K562 (cell line): Measurements from ENCODE around the gene AANAT. TPM values are rescaled to one million over a fixed set of nuclear protein-coding genes. Genes with fewer than 3 reads are reported as not detected.

ENCODE experiments used
- ATAC-seq: fragments of 200-7000 bp; cut with Tn5 transposase; 3 replicates; pipeline ENCODE4 v1.9.1; 2020; ENCODE audit warnings: moderate library complexity
- BruUV-seq: library from RNA; stranded (reverse); fragments of 400-500 nt; replicated peaks from 2 replicates; lab custom pipeline; 2021; lab: Mats Ljungman, UMichigan
- CTCF ChIA-PET: fragments of 300-600 bp; formaldehyde crosslinking; extraction: SDS; loops from one replicate; lab custom pipeline; 2021; ENCODE audit warnings: low intra/inter-chr PET ratio; lab: Yijun Ruan, JAX
- POLR2A ChIA-PET: fragments of 300-600, 350-650 bp; sonication (Branson Sonifier 250); formaldehyde crosslinking; extraction: SDS; loops from one replicate; lab custom pipeline; 2021; ENCODE audit warnings: antibody characterized with exemption, inconsistent platforms; lab: Yijun Ruan, JAX
- DNase-seq, 4 experiments: peaks; one replicate each; pipeline versions ENCODE4 v3.0.0 to v3.0.0-alpha.2; 2011 to 2018; ENCODE audit warnings: low spot score in 3 of 4, mixed read lengths in 3 of 4; ENCODE audit errors: extremely low read depth in 1 of 4
- FAIRE-seq: peaks from 2 replicates; lab custom pipeline; 2011; peaks lifted over from hg19 to GRCh38; lab: Jason Lieb, UNC
- H2AFZ ChIP-seq: 2 replicates; pipeline ENCODE4 v1.6.0; 2011; ENCODE audit warnings: low read depth, low read length, control low read depth, inconsistent platforms
- H3K27ac ChIP-seq: fragments of 200-600 bp; 3 replicates; pipeline ENCODE4 v1.8.0; 2011; ENCODE audit warnings: low read depth, mild to moderate bottlenecking, control low read depth, inconsistent platforms, low read length, moderate library complexity, mixed read lengths; ENCODE audit errors: extremely low read depth
- H3K27me3 ChIP-seq, 2 experiments: fragments of 300-600 bp in 1 of 2; 2 replicates in 1 of 2; 3 replicates in 1 of 2; pipeline versions ENCODE4 v1.6.0 to v1.8.0; 2011; ENCODE audit warnings: inconsistent platforms in 2 of 2, low read length in 2 of 2, mild to moderate bottlenecking in 1 of 2, mixed read lengths in 1 of 2, moderate library complexity in 1 of 2; ENCODE audit not compliant: control insufficient read depth in 2 of 2, insufficient read depth in 2 of 2
- H3K36me3 ChIP-seq: fragments of 300-600 bp; 3 replicates; pipeline ENCODE4 v1.8.0; 2011; ENCODE audit warnings: mild to moderate bottlenecking, low read length, inconsistent platforms; ENCODE audit not compliant: control insufficient read depth, insufficient read depth
- H3K4me1 ChIP-seq, 2 experiments: fragments of 200-600 bp in 1 of 2; replicated peaks in 1 of 2; 2 replicates in 1 of 2; 3 replicates in 1 of 2; pipeline versions ENCODE4 v1.5.1 to v1.8.0; 2011; ENCODE audit warnings: inconsistent platforms in 2 of 2, low read length in 2 of 2, mild to moderate bottlenecking in 1 of 2, mixed read lengths in 1 of 2, moderate library complexity in 1 of 2; ENCODE audit not compliant: control insufficient read depth in 2 of 2, insufficient read depth in 2 of 2
- H3K4me2 ChIP-seq: 2 replicates; pipeline ENCODE4 v1.6.1; 2011; ENCODE audit warnings: low read length, control low read depth, inconsistent platforms, mixed read lengths; ENCODE audit not compliant: insufficient read depth
- H3K4me3 ChIP-seq: fragments of 200-600 bp; sonication (generic), shearing (Covaris generic); 2 replicates; pipeline ENCODE4 v1.5.1; 2016; ENCODE audit warnings: control low read depth, inconsistent platforms
- H3K79me2 ChIP-seq: fragments of 200-600 bp; 3 replicates; pipeline ENCODE4 v1.8.0; 2011; ENCODE audit warnings: low read length, inconsistent platforms; ENCODE audit not compliant: control insufficient read depth, insufficient read depth
- H3K9ac ChIP-seq, 2 experiments: 2 replicates each; pipeline versions ENCODE4 v1.6.0 to v1.6.1; 2011; ENCODE audit warnings: low read depth in 2 of 2, low read length in 2 of 2, control low read depth in 1 of 2, inconsistent platforms in 1 of 2, mild to moderate bottlenecking in 1 of 2, mixed read lengths in 1 of 2; ENCODE audit not compliant: insufficient read depth in 1 of 2
- H3K9me1 ChIP-seq: one replicate; pipeline ENCODE4 v1.6.0; 2011; ENCODE audit warnings: inconsistent platforms, mild to moderate bottlenecking, low read length, moderate library complexity; ENCODE audit not compliant: control insufficient read depth, insufficient read depth
- H3K9me3 ChIP-seq: replicated peaks from 2 replicates; pipeline ENCODE4 v1.5.1; 2011; ENCODE audit warnings: low read depth, low read length, inconsistent platforms; ENCODE audit not compliant: control insufficient read depth, insufficient read depth
- H4K20me1 ChIP-seq: replicated peaks from 2 replicates; pipeline ENCODE4 v1.6.1; 2011; ENCODE audit warnings: low read length, inconsistent platforms, mixed read lengths; ENCODE audit not compliant: control insufficient read depth, insufficient read depth
- HNRNPUL1 ChIP-seq: fragments of 200-400 bp; formaldehyde crosslinking; IDR thresholded peaks from 2 replicates; pipeline ENCODE4 v1.6.1; 2017; ENCODE audit warnings: low read length
- ILK ChIP-seq: fragments of 450-650 bp; IDR thresholded peaks from 2 replicates; pipeline ENCODE4 v1.6.1; 2016; ENCODE audit warnings: missing genetic modification characterization, low read depth, mild to moderate bottlenecking, missing compliant biosample characterization, moderate library complexity, borderline replicate concordance
- LARP7 ChIP-seq: fragments of 450-650 bp; IDR thresholded peaks from 2 replicates; pipeline ENCODE4 v1.6.1; 2016
- LCOR ChIP-seq: sonication (generic); formaldehyde crosslinking; IDR thresholded peaks from 2 replicates; pipeline ENCODE4 v1.8.0; 2022; ENCODE audit warnings: mild to moderate bottlenecking, missing genetic modification reagents
- NELFE ChIP-seq: IDR thresholded peaks from 2 replicates; pipeline ENCODE4 v1.6.1; 2011; ENCODE audit warnings: mild to moderate bottlenecking; ENCODE audit not compliant: insufficient read depth, insufficient read length
- NR2C1 ChIP-seq, 2 experiments: fragments of 450-650 bp; IDR thresholded peaks; 2 replicates each; pipeline ENCODE4 v1.6.1; 2017; ENCODE audit warnings: mild to moderate bottlenecking in 2 of 2, antibody characterized with exemption in 1 of 2, inconsistent platforms in 1 of 2, missing compliant biosample characterization in 1 of 2, missing genetic modification characterization in 1 of 2
- RBBP5 ChIP-seq: fragments of 200-600 bp; sonication (generic); IDR thresholded peaks from 2 replicates; pipeline ENCODE4 v1.6.1; 2012; ENCODE audit warnings: borderline replicate concordance, mild to moderate bottlenecking, low read length, control low read depth, inconsistent platforms; ENCODE audit not compliant: insufficient read depth, poor library complexity, severe bottlenecking
- RFX5 ChIP-seq: IDR thresholded peaks from 2 replicates; pipeline ENCODE4 v1.6.1; 2011; ENCODE audit warnings: low read depth, mild to moderate bottlenecking, improper control_type of control experiment, low read length
- SMARCA4 ChIP-seq: fragments of 450-650 bp; IDR thresholded peaks from 2 replicates; pipeline ENCODE4 v1.6.1; 2016
- STAT5A ChIP-seq: IDR thresholded peaks from 2 replicates; pipeline ENCODE4 v1.6.1; 2012; ENCODE audit warnings: low read length, inconsistent platforms, borderline replicate concordance
- TAF1 ChIP-seq: IDR thresholded peaks from 2 replicates; pipeline ENCODE4 v1.6.1; 2011; ENCODE audit warnings: mild to moderate bottlenecking, low read length, moderate library complexity; ENCODE audit not compliant: insufficient read depth, control insufficient read depth, severe bottlenecking; ENCODE audit errors: extremely low read depth
- XRCC3 ChIP-seq: fragments of 450-650 bp; IDR thresholded peaks from 2 replicates; pipeline ENCODE4 v1.6.1; 2017; ENCODE audit warnings: mild to moderate bottlenecking, moderate library complexity
- ZBTB9 ChIP-seq: fragments of 450-650 bp; formaldehyde crosslinking; IDR thresholded peaks from 2 replicates; pipeline ENCODE4 v1.4.0; 2020; ENCODE audit warnings: mild to moderate bottlenecking, moderate library complexity
- ZFPM2 ChIP-seq: fragments of 250-450 bp; sonication (Bioruptor Pico); IDR thresholded peaks from 2 replicates; pipeline ENCODE4 v1.5.1; 2022; ENCODE audit warnings: mild to moderate bottlenecking
- ZNF124 ChIP-seq: sonication (generic); formaldehyde crosslinking; IDR thresholded peaks from 2 replicates; pipeline ENCODE4 v1.8.1; 2022; ENCODE audit warnings: missing genetic modification reagents
- ZNF644 ChIP-seq: fragments of 200-800 bp; sonication (Bioruptor generic); IDR thresholded peaks from 2 replicates; pipeline ENCODE4 v1.6.1; 2016; ENCODE audit warnings: low read depth, missing genetic modification characterization, missing compliant biosample characterization
- WGBS: fragments of 100-300 bp; shearing (Covaris generic); methylation state at CpG from one replicate; pipeline ENCODE4 v1.1.6; 2016; ENCODE audit warnings: low coverage, mixed read lengths; ENCODE audit not compliant: insufficient coverage; ENCODE audit errors: missing lambda C conversion rate; 5-methylcytosine and 5-hydroxymethylcytosine counted together
- in situ Hi-C: fragments of 300-500 bp; cut with MboI; formaldehyde crosslinking; loops from 4 replicates; pipeline ENCODE4 v1.15.0; 2018; ENCODE audit warnings: inconsistent platforms, mixed read lengths
- intact Hi-C: fragments of 100-400 bp; cut with micrococcal nuclease; formaldehyde crosslinking; loops from 2 replicates; pipeline ENCODE4 v1.14.2; 2022
- polyA plus RNA-seq, 8 experiments: library from polyadenylated mRNA; depleted of rRNA in 4 of 8; stranded (reverse) in 5 of 8; unstranded in 3 of 8; fragments of >200 nt; fragmentation: Nextera tagmentation in 2 of 8; fragmentation: Illumina TruSeq in 1 of 8; extraction: Ambion mirVana in 2 of 8; extraction: Trizol in 1 of 8; gene quantifications; 2 replicates each; pipeline versions ENCODE4 v1.2.1 to v1.2.3, GENCODE V29; 2011 to 2014; ENCODE audit warnings: inconsistent platforms in 1 of 8, missing spikeins in 1 of 8
- total RNA-seq, 7 experiments: library from RNA; depleted of rRNA in 6 of 7; stranded (reverse); fragments of >200 nt in 6 of 7; fragmentation: Illumina TruSeq in 2 of 7; extraction: Trizol in 2 of 7; gene quantifications; 2 replicates each; pipeline versions ENCODE4 v1.2.1 to v1.2.3, GENCODE V29; 2011 to 2021; ENCODE audit warnings: low replicate concordance in 1 of 7
- TF ChIP-seq, protein P1 (sequence below): sonication (generic); formaldehyde crosslinking; IDR thresholded peaks from 2 replicates; pipeline ENCODE4 v1.8.0; 2022; ENCODE audit warnings: mild to moderate bottlenecking, missing genetic modification reagents, borderline replicate concordance

Gene AANAT
- total and polyA plus RNA-seq, 9 of the 15 experiments (the other 6 are each of a cell fraction or from before 2014, with no cell fraction given): not detected

DNA sequence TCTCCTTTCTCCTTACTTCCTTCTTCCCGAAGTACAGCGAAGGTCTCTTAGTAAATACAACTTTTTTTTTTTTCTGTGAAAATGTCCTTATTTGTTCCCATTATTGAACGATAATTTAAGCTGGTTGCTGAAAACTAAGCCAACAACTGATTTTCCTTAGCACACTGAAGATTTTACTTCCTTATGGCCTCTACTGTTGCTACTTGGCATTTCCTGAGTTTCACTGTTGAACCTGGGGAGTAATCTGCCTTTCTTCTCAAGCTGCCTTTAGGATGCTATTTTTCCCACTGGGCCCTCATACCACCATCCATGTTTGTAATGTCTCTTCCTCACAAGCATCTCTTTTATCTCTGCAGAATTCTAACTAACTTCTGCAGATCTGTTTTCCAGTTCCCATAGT, 40.5 kb upstream of the AANAT start:
- no peak for TF ChIP-seq HNRNPUL1
- TF ChIP-seq ZNF644 (tag): no peak
- TF ChIP-seq, protein P1, sequence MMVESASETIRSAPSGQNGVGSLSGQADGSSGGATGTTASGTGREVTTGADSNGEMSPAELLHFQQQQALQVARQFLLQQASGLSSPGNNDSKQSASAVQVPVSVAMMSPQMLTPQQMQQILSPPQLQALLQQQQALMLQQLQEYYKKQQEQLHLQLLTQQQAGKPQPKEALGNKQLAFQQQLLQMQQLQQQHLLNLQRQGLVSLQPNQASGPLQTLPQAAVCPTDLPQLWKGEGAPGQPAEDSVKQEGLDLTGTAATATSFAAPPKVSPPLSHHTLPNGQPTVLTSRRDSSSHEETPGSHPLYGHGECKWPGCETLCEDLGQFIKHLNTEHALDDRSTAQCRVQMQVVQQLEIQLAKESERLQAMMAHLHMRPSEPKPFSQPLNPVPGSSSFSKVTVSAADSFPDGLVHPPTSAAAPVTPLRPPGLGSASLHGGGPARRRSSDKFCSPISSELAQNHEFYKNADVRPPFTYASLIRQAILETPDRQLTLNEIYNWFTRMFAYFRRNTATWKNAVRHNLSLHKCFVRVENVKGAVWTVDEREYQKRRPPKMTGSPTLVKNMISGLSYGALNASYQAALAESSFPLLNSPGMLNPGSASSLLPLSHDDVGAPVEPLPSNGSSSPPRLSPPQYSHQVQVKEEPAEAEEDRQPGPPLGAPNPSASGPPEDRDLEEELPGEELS: no peak
- TF ChIP-seq SMARCA4: no peak
- TF ChIP-seq ZNF124 (CRISPR knock-in tag): no peak
- TF ChIP-seq XRCC3: no peak
- TF ChIP-seq LARP7: no peak
- TF ChIP-seq NR2C1 (IDR thresholded peaks at IDR 0.05): no peak
- TF ChIP-seq NR2C1 (tag; IDR thresholded peaks at IDR 0.05): no peak
- TF ChIP-seq ZFPM2 (CRISPR knock-in tag): no peak
- no peak for TF ChIP-seq STAT5A
- no peak for TF ChIP-seq LCOR (CRISPR knock-in tag)
- TF ChIP-seq TAF1: no peak
- no peak for TF ChIP-seq ILK
- TF ChIP-seq ZBTB9 (CRISPR knock-in tag): no peak
- TF ChIP-seq RBBP5: no peak
- no peak for TF ChIP-seq RFX5
- no peak for TF ChIP-seq NELFE
- DNase-seq: no peak
- no peak for FAIRE-seq
- H3K4me1 ChIP-seq: no peaks in the 10 kb centered on the region; a peak in 1 of 5 replicates
- POLR2A ChIA-PET: interaction anchor here (0.6 to 1.5 kb wide), 2 partner anchors 18 to 24 kb away, joined by 3 to 4 read pairs; no protein-coding TSS in a partner anchor
- no peak for ATAC-seq
- H3K27me3 ChIP-seq: no peaks in the 10 kb centered on the region
- WGBS: 80% methylated on average over 3 of the region's 3 CpGs
- peaks cover 9% of the 10 kb centered on the region for H4K20me1 ChIP-seq
- no peak overlapping the region for H3K27ac ChIP-seq
- intact Hi-C loops (no loop called here), in situ Hi-C loops (no loop called here)
- no TSS peak for BruUV-seq
- CTCF ChIA-PET: no interaction called here
- peaks cover 3% of the 10 kb centered on the region; the same call in 1 of the 3 replicates for H3K36me3 ChIP-seq
- H3K4me3 ChIP-seq: no peak overlapping the region
- no peaks in the 10 kb centered on the region for H3K9me1 ChIP-seq
- no peak overlapping the region for H3K4me2 ChIP-seq
- H3K79me2 ChIP-seq: peaks cover 42% of the 10 kb centered on the region
- no peaks in the 10 kb centered on the region for H3K9me3 ChIP-seq
- H3K9ac ChIP-seq: no peak overlapping the region
- H2AFZ ChIP-seq: no peak overlapping the region
